Stimulated activated naive CD4-positive, alpha-beta T cell (primary cell): ENCODE measurements around the gene PRTG.
A peak's percentile ranks its signal among the peaks of the same experiment; 100 is the strongest.
"Not testable (repeated sequence)": the region's sequence is repeated elsewhere in the genome, so short reads cannot be mapped to it uniquely, and the experiment has no call there.

Experiments used
- DNase-seq, 6 experiments: peaks; one replicate each; lab custom pipeline; 2025; lab: John Stamatoyannopoulos, UW

PRTG gene

GRCh38 chr15:55742927-55743728 lies at the start of gene PRTG:
PRTG (minus strand) TSS chr15:55743152; CDS start chr15:55742931, 221 bp downstream.
- DNase-seq, result no peak

- DNase-seq, result no peak
Measured at GRCh38 chr15:55791551-55792400, 48.8 kb upstream of the PRTG start.

GRCh38 chr15:55789066-55789660 lies 46.2 kb upstream of the PRTG start:
- peak in 1 of 6 experiments; percentile 14 for DNase-seq

GRCh38 chr15:55786341-55786740 lies 43.4 kb upstream of the PRTG start:
- no peak for DNase-seq

- not testable (repeated sequence) for DNase-seq
Measured at GRCh38 chr15:55785593-55785992, 42.6 kb upstream of the PRTG start.

GRCh38 chr15:55784286-55784685 lies 41.3 kb upstream of the PRTG start:
- no peak for DNase-seq

GRCh38 chr15:55782901-55783300 lies 39.9 kb upstream of the PRTG start:
- no peak for DNase-seq

- no peak for DNase-seq
Measured at GRCh38 chr15:55780292-55780691, 37.3 kb upstream of the PRTG start.

- no peak for DNase-seq
Measured at GRCh38 chr15:55778932-55779331, 36.0 kb upstream of the PRTG start.

- no peak for DNase-seq
Measured at GRCh38 chr15:55775316-55775715, 32.4 kb upstream of the PRTG start.

GRCh38 chr15:55774113-55774970 lies 31.4 kb upstream of the PRTG start:
- peak in 2 of 6 experiments; percentile 2 to 14 for DNase-seq

GRCh38 chr15:55770806-55771205 lies 27.9 kb upstream of the PRTG start:
- DNase-seq, result no peak

GRCh38 chr15:55770261-55770660 lies 27.3 kb upstream of the PRTG start:
- no peak for DNase-seq

GRCh38 chr15:55768670-55769185 lies 25.8 kb upstream of the PRTG start:
- no peak for DNase-seq

GRCh38 chr15:55766676-55767075 lies 23.7 kb upstream of the PRTG start:
- no peak for DNase-seq

GRCh38 chr15:55764398-55764797 lies 21.4 kb upstream of the PRTG start:
- DNase-seq, result no peak

GRCh38 chr15:55758580-55758986 lies 15.6 kb upstream of the PRTG start:
- DNase-seq, result no peak

GRCh38 chr15:55753433-55753832 lies 10.5 kb upstream of the PRTG start:
- not testable (repeated sequence) for DNase-seq

GRCh38 chr15:55750706-55751105 lies 7.8 kb upstream of the PRTG start:
- DNase-seq, result no peak

GRCh38 chr15:55743729-55744655 lies 1.0 kb upstream of the PRTG start:
- no peak for DNase-seq
